Measurements from ENCODE around the gene GALNT2.
A peak's percentile ranks its signal among the peaks of the same experiment; 100 is the strongest.

GALNT2 gene

GRCh38 chr1:230066466-230067404, at the start of gene GALNT2:
GALNT2 (plus strand) TSS chr1:230067238; CDS start chr1:230067281, 43 bp downstream.
- ATAC-seq (replicated peaks) (peak; percentile 84 to 90), DNase-seq (peak; percentile 88)
- H3K4me3 Mint-ChIP-seq, result peak within 1 kb of the TSS; percentile 94 to 98
- H3K4me1 Mint-ChIP-seq, result peaks cover 28 to 45% of the 10 kb centered on the region in 2 donors
- peak within 1 kb of the TSS; percentile 97 for H3K27ac Mint-ChIP-seq
- peaks cover 0 to 4% of the 10 kb centered on the region in 2 donors for H3K9me3 Mint-ChIP-seq
- no peaks in the 10 kb centered on the region for H3K27me3 Mint-ChIP-seq
- H3K36me3 Mint-ChIP-seq, result peaks cover 2 to 8% of the 10 kb centered on the region in 2 donors

DNA sequence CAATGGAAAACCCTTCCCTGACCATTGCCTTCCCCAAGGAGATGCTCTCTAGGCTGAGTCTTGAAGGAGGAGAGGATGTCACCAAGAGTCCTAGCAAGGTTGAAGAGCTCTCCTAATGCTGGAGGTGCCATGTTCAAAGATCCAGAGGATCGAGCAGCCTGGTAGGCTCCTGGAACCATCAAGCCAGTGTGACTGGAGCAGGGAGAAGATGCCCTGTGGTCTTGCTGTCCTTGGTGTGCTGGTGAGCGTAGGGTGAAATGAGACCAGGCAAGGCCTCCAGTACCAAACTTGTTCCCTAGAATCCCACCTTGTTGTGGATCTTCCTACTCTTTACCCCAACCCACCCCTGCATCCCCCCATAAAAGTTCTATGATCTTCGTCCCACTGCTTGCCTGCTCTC, 46.6 kb upstream of the GALNT2 start:
- ATAC-seq (replicated peaks) (no peak), DNase-seq (no peak)
- H3K4me3 Mint-ChIP-seq, result no peak overlapping the region
- no peak overlapping the region for H3K27ac Mint-ChIP-seq
- H3K36me3 Mint-ChIP-seq, result peaks cover 2 to 9% of the 10 kb centered on the region in 2 donors
- H3K4me1 Mint-ChIP-seq, result no peaks in the 10 kb centered on the region
- peaks cover 6 to 16% of the 10 kb centered on the region in 2 donors for H3K27me3 Mint-ChIP-seq
- peaks cover 4 to 7% of the 10 kb centered on the region in 2 donors for H3K9me3 Mint-ChIP-seq

- no peak for ATAC-seq (replicated peaks)
- peaks cover 2 to 9% of the 10 kb centered on the region in 2 donors for H3K36me3 Mint-ChIP-seq
Observed at GRCh38 chr1:230022666-230023380, 44.2 kb upstream of the GALNT2 start.

GRCh38 chr1:230025686-230026085, 41.4 kb upstream of the GALNT2 start:
- H3K4me3 Mint-ChIP-seq, result no peak overlapping the region
- no peak for DNase-seq
- H3K36me3 Mint-ChIP-seq, result peaks cover 2 to 9% of the 10 kb centered on the region in 2 donors
- peaks cover 0 to under 1% of the 10 kb centered on the region in 2 donors for H3K4me1 Mint-ChIP-seq
- no peak overlapping the region for H3K27ac Mint-ChIP-seq
- peaks cover 7 to 13% of the 10 kb centered on the region in 2 donors for H3K9me3 Mint-ChIP-seq
- peaks cover 6 to 11% of the 10 kb centered on the region in 2 donors for H3K27me3 Mint-ChIP-seq
- ATAC-seq (replicated peaks), result no peak

More at GRCh38 chr1:230022666-230023380, 44.2 kb upstream of the GALNT2 start:
- DNase-seq, result no peak
- H3K27ac Mint-ChIP-seq, result no peak overlapping the region
- no peaks in the 10 kb centered on the region for H3K4me1 Mint-ChIP-seq
- H3K27me3 Mint-ChIP-seq, result peaks cover 6 to 16% of the 10 kb centered on the region in 2 donors
- peaks cover 9 to 13% of the 10 kb centered on the region in 2 donors for H3K9me3 Mint-ChIP-seq
- H3K4me3 Mint-ChIP-seq, result no peak overlapping the region

- no peak for DNase-seq
- Mint-ChIP-seq H3K36me3 (peaks cover 2 to 9% of the 10 kb centered on the region in 2 donors), H3K27ac (no peak overlapping the region), H3K9me3 (peaks cover 7 to 13% of the 10 kb centered on the region in 2 donors), H3K4me3 (no peak overlapping the region), H3K4me1 (peaks cover 4 to 5% of the 10 kb centered on the region in 2 donors), H3K27me3 (peaks cover 6 to 11% of the 10 kb centered on the region in 2 donors)
- no peak for ATAC-seq (replicated peaks)
Observed at GRCh38 chr1:230026139-230026538, 40.9 kb upstream of the GALNT2 start.

DNA sequence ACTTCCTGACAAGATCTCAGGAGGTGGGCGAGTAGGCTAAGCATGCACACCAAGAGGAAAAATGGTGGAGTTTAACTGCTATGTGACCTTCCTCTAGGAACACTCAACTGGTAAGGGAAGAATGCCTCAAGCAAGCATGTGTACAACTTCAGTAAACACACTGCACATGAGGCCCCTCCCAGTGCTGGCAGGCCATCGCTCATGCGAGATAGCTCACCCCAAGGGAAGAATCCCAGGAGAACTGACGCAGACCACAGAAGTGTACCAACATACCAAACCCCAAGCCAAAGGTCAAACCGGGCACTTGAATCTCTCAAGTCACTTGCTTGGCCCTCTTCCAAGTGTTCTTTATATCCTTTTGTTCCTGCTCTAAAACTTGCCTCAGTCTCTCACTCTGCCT, 40.5 kb upstream of the GALNT2 start:
- no peak overlapping the region for H3K4me3 Mint-ChIP-seq
- ATAC-seq (replicated peaks), result no peak
- H3K36me3 Mint-ChIP-seq, result peaks cover 2 to 9% of the 10 kb centered on the region in 2 donors
- no peak overlapping the region for H3K27ac Mint-ChIP-seq
- peaks cover 6 to 7% of the 10 kb centered on the region in 2 donors for H3K4me1 Mint-ChIP-seq
- H3K9me3 Mint-ChIP-seq, result peaks cover 7 to 13% of the 10 kb centered on the region in 2 donors
- no peak for DNase-seq
- H3K27me3 Mint-ChIP-seq, result peaks cover 6 to 11% of the 10 kb centered on the region in 2 donors

DNA sequence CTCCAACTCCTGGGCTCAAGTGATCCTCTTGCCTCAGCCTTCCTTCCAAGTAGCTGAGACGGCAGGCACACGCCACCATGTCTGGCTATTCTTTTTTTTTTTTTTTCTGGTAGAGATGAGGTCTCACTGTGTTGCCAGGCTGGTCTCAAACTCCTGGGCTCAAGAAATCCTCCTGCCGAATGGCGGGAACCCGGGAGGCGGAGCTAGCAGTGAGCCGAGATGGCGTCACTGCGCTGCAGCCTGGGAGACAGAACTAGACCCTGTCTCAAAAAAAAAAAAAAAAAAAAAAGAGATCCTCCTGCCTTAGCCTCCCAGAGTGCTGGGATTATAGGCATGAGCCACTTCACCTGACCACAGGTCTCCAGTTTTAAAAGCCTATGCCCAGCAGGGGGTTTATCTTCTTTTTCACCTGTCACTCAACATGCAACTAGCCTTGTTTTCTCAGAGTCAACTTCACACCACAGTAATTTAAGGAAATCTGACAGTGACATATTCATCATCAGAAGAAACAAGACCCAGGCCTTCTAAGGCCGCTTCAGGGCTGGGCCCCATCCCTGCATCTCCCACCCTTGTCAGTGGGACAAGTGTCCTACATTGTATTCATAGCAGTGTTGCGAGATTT, 38.3 kb upstream of the GALNT2 start:
- no peaks in the 10 kb centered on the region for H3K27me3 Mint-ChIP-seq
- peaks cover 6 to 7% of the 10 kb centered on the region in 2 donors for H3K4me1 Mint-ChIP-seq
- ATAC-seq (replicated peaks) (no peak), DNase-seq (no peak)
- H3K4me3 Mint-ChIP-seq, result no peak overlapping the region
- peaks cover 4 to 13% of the 10 kb centered on the region in 2 donors for H3K9me3 Mint-ChIP-seq
- peaks cover 0 to 4% of the 10 kb centered on the region in 2 donors for H3K36me3 Mint-ChIP-seq
- no peak overlapping the region for H3K27ac Mint-ChIP-seq

DNA sequence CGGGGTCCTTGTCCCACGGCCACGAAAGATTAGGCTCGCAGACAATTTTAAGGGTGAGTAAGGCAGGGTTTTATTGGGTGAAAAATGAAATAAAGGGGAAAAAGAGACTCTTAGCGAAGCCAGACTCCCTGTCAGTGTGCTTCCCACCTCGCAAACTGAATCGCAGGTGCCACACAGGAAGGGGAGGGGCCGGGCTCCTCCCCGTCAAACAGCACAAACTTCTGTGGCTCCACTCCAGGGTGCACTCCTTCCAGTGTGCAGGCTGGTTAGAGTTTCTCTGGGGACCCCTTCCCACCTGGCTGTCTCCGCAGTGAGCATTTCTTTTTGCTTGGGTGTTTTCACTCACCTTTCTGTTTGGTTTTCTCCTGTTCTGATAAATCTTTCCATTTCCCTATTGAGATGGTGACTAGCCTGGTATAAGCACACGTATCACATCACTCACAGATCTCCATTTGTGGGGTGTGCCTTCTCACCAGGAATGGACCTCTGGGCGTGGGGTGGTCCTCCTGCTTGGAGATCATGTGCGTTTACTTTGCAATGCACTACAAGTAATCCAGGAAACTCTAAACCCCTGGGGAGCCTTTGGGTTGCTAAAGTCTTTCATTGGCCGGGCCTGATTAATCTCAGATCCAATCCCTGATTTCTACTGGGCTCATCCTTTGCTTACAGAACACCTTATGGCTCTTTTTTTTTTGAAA, 37.6 kb upstream of the GALNT2 start:
- Mint-ChIP-seq H3K36me3 (peaks cover 0 to under 1% of the 10 kb centered on the region in 2 donors), H3K4me1 (peaks cover 6 to 7% of the 10 kb centered on the region in 2 donors), H3K9me3 (peaks cover 2 to 10% of the 10 kb centered on the region in 2 donors), H3K27me3 (no peaks in the 10 kb centered on the region), H3K27ac (no peak overlapping the region), H3K4me3 (no peak overlapping the region)
- DNase-seq (no peak), ATAC-seq (replicated peaks) (no peak)

GRCh38 chr1:230030122-230030821, 36.8 kb upstream of the GALNT2 start:
- Mint-ChIP-seq H3K4me3 (no peak overlapping the region), H3K27me3 (no peaks in the 10 kb centered on the region), H3K4me1 (peaks cover 6 to 7% of the 10 kb centered on the region in 2 donors), H3K27ac (no peak overlapping the region), H3K9me3 (peaks cover 2 to 9% of the 10 kb centered on the region in 2 donors), H3K36me3 (no peaks in the 10 kb centered on the region)
- ATAC-seq (replicated peaks) (no peak), DNase-seq (no peak)

- DNase-seq (no peak), ATAC-seq (replicated peaks) (peak; percentile 56 to 73)
- Mint-ChIP-seq H3K4me3 (no peak overlapping the region), H3K36me3 (no peaks in the 10 kb centered on the region), H3K9me3 (peaks cover 0 to 5% of the 10 kb centered on the region in 2 donors), H3K27ac (no peak overlapping the region), H3K4me1 (peaks cover 6 to 7% of the 10 kb centered on the region in 2 donors), H3K27me3 (no peaks in the 10 kb centered on the region)
Observed at GRCh38 chr1:230031131-230031530, 35.9 kb upstream of the GALNT2 start.

DNA sequence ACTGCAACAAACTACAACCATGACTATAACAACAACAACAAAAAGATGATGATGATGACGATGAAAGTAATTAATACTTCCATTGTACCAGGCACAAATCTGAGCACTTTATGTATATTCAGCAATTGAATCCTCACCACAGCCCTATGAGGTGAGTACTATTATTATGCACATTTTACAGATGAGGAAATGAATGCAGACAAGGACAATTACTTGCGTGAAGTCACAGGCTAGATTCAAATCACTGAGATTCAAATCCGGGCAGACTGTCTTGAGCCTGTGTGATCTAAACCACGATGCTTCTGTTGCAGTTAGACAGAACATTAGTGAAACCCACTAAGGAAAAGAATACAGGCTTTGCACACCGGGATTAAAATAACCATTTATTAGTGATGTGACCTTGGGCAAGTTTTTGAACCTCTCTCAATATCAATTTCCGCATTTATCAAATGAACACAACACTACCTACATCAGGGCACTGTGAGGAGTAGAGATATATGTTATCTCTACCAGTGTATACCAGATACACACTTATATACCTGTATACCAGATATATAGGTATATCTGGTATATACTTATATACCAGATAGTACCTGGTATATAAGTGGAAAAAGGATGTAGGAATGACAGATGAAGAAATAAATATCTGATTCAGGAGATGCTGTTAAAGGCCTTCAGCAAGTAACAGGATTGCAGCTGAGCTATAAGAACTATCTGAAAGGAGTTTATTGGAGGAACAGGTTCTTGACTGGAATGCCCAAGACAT, 34.3 kb upstream of the GALNT2 start:
- Mint-ChIP-seq H3K36me3 (peaks cover 0 to 3% of the 10 kb centered on the region in 2 donors), H3K4me1 (peaks cover 6 to 7% of the 10 kb centered on the region in 2 donors)

DNA sequence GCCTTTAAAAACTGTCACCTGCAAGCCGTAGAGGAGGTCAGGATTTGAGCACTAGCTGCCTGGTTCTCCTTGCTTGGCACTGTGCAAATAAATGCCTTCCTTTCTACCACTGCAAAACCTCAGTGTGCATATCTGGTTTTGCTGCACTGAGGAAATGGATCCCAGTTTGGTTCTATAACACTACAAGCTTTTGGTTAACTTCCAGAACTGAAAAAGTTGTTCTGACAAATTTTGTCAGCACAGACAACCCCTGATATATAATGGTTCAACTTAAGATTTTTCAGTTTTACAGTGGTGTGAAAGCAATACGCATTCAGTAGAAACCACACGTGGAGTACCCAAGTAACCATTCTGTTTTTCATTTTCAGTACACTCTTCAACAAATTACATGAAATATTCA, 29.8 kb upstream of the GALNT2 start:
- Mint-ChIP-seq H3K27me3 (peaks cover 0 to 5% of the 10 kb centered on the region in 2 donors), H3K4me3 (no peak overlapping the region), H3K9me3 (peaks cover 7 to 11% of the 10 kb centered on the region in 2 donors), H3K27ac (no peak overlapping the region), H3K36me3 (peaks cover 0 to 7% of the 10 kb centered on the region in 2 donors), H3K4me1 (no peaks in the 10 kb centered on the region)
- no peak for DNase-seq
- no peak for ATAC-seq (replicated peaks)

More for the DNA sequence above, 34.3 kb upstream of the GALNT2 start:
- Mint-ChIP-seq H3K9me3 (peaks cover 5 to 7% of the 10 kb centered on the region in 2 donors), H3K27me3 (no peaks in the 10 kb centered on the region), H3K27ac (no peak overlapping the region), H3K4me3 (no peak overlapping the region)
- ATAC-seq (replicated peaks), result no peak
- no peak for DNase-seq

Data from stimulated activated naive B cell treated with anti-CD40 and anti-IgM and Interleukin-4, amounts not matched to agents 10 μg/mL and 1 μg/mL and 100 μg/mL, for 72 hours (primary cell).